Right lung (tissue), 10 donors: ENCODE results near the gene MINAR2. TPM values are rescaled to one million over a fixed set of nuclear protein-coding genes. Genes with fewer than 3 reads are reported as not detected.

Experiments
- DNase-seq, 2 donors: peaks; one replicate each; pipeline ENCODE4 v3.0.0-alpha.2; 2013
- long read RNA-seq, 8 donors: transcript quantifications; one replicate each; lab custom pipeline, GENCODE V29; 2026
- polyA plus RNA-seq, 5 donors: library from polyadenylated mRNA; unstranded; fragments of 120-200 nt; gene quantifications; one replicate each; pipeline versions ENCODE4 v1.2.1 to v1.2.3, GENCODE V29; 2013; ENCODE audit warnings: inconsistent platforms in 1 of 5, low replicate concordance in 1 of 5; ENCODE audit not compliant: insufficient read length in 5 of 5, insufficient read depth in 1 of 5

Gene MINAR2
- under 1 TPM in 1 of 5 donors, not detected in 4; 0.08 TPM for polyA plus RNA-seq
- long read RNA-seq, donor 1, result 0 reads
- long read RNA-seq, donor 2, result 0 reads
- long read RNA-seq, donor 3, result 0 reads
- long read RNA-seq, donor 4, result 0 reads
- long read RNA-seq, donor 5, result 0 reads
- long read RNA-seq, donor 6, result 0 reads
- long read RNA-seq, donor 7, result 0 reads
- long read RNA-seq, donor 8, result 0 reads

GRCh38 chr5:129747572-129748407 lies at the start of gene MINAR2:
Gene MINAR2, plus strand, starts transcription at chr5:129748094. Its CDS starts 97 bp downstream, at chr5:129748191.
- DNase-seq, result no peak

- no peak for DNase-seq
Observed at GRCh38 chr5:129698661-129699060, 49.2 kb upstream of the MINAR2 start.

- no peak for DNase-seq
Observed at GRCh38 chr5:129716235-129716634, 31.7 kb upstream of the MINAR2 start.

- no peak for DNase-seq
Observed at GRCh38 chr5:129716651-129717050, 31.2 kb upstream of the MINAR2 start.

GRCh38 chr5:129717751-129718310 lies 30.1 kb upstream of the MINAR2 start:
- peak in 1 of 2 donors; percentile 20 for DNase-seq

GRCh38 chr5:129718471-129719090 lies 29.3 kb upstream of the MINAR2 start:
- peak; percentile 72 to 73 for DNase-seq

- DNase-seq, result no peak
Observed at GRCh38 chr5:129724222-129724621, 23.7 kb upstream of the MINAR2 start.

- no peak for DNase-seq
Observed at GRCh38 chr5:129724647-129725046, 23.2 kb upstream of the MINAR2 start.

- DNase-seq, result peak; percentile 21 to 27
Observed at GRCh38 chr5:129739773-129740172, 8.1 kb upstream of the MINAR2 start.

- no peak for DNase-seq
Observed at GRCh38 chr5:129743541-129744187, 4.2 kb upstream of the MINAR2 start.

- DNase-seq, result no peak
Observed at GRCh38 chr5:129745997-129746396, 1.9 kb upstream of the MINAR2 start.

- no peak for DNase-seq
Observed at GRCh38 chr5:129746876-129747275, 1.0 kb upstream of the MINAR2 start.

GRCh38 chr5:129748913-129749880 lies 1.3 kb downstream of the MINAR2 start:
- no peak for DNase-seq

- peak in 1 of 2 donors; percentile 66 for DNase-seq
Observed at GRCh38 chr5:129760636-129761325, 12.9 kb downstream of the MINAR2 start.

GRCh38 chr5:129763651-129764050 lies 15.8 kb downstream of the MINAR2 start:
- DNase-seq, result no peak

- no peak for DNase-seq
Observed at GRCh38 chr5:129766798-129767197, 18.9 kb downstream of the MINAR2 start.

- DNase-seq, result peak; percentile 73 to 87
Observed at GRCh38 chr5:129767927-129768380, 20.1 kb downstream of the MINAR2 start.

- DNase-seq, result no peak
Observed at GRCh38 chr5:129768735-129769134, 20.8 kb downstream of the MINAR2 start.

GRCh38 chr5:129770024-129770820 lies 22.3 kb downstream of the MINAR2 start:
- peak in 1 of 2 donors; percentile 4 for DNase-seq
